Regular cardiac myocyte (primary cell): Measurements from ENCODE around the gene CNBD2. TPM values are rescaled to one million over a fixed set of nuclear protein-coding genes. Genes with fewer than 3 reads are reported as not detected.

Experiments used
- total RNA-seq: library from RNA; depleted of rRNA; stranded (reverse); fragments of >200 nt; gene quantifications from 2 replicates; pipeline ENCODE4 v1.2.3, GENCODE V29; 2014

CNBD2 gene
- total RNA-seq: 1.7 and 2.7 TPM in 2 replicates

GRCh38 chr20:35967979-35968640, at the start of gene CNBD2:
TSS of gene CNBD2 (plus strand) at chr20:35968590. CDS start at chr20:35968763, 173 bp downstream.

GRCh38 chr20:35954200-35954906, 14.0 kb upstream of the CNBD2 start, which contains the start of gene SCAND1:
TSS of gene SCAND1 (minus strand) at chr20:35954502. CDS start at chr20:35954284, 218 bp downstream.

Other genes with a start within 250 kb of the CNBD2 start
- 260 and 357 TPM in 2 replicates for gene RBM39, start 226.3 kb upstream of the CNBD2 start, total RNA-seq
- gene PHF20, start 196.6 kb upstream of the CNBD2 start, total RNA-seq: 28.6 and 29.3 TPM in 2 replicates
- gene SCAND1, start 14.1 kb upstream of the CNBD2 start, total RNA-seq: 43.4 and 64.8 TPM in 2 replicates
- gene EPB41L1, start 186.2 kb downstream of the CNBD2 start, total RNA-seq: 11.1 and 27.3 TPM in 2 replicates